Measurements from ENCODE around the gene PCK2.
A peak's percentile ranks its signal among the peaks of the same experiment; 100 is the strongest.

Gene PCK2

GRCh38 chr14:24085215-24085614, 8.9 kb upstream of the PCK2 start:
- peak; percentile 92 for FAIRE-seq
- no peak for DNase-seq (ENCODE audit: insufficient read length, low spot score)
- TF ChIP-seq CTCF (IDR thresholded peaks at IDR 0.05; ENCODE audit: insufficient read depth, missing control alignments) = no peak

- DNase-seq (ENCODE audit: insufficient read length, low spot score) = no peak
- no peak for TF ChIP-seq CTCF (IDR thresholded peaks at IDR 0.05; ENCODE audit: insufficient read depth, missing control alignments)
- FAIRE-seq = peak; percentile 21
These were observed 7.7 kb upstream of the PCK2 start for GRCh38 chr14:24086193-24086955.

GRCh38 chr14:24087004-24087403, 7.1 kb upstream of the PCK2 start:
- DNase-seq (ENCODE audit: insufficient read length, low spot score) (no peak), FAIRE-seq (no peak)
- TF ChIP-seq CTCF (IDR thresholded peaks at IDR 0.05; ENCODE audit: insufficient read depth, missing control alignments) = no peak

GRCh38 chr14:24088095-24088494, 6.0 kb upstream of the PCK2 start:
- no peak for TF ChIP-seq CTCF (IDR thresholded peaks at IDR 0.05; ENCODE audit: insufficient read depth, missing control alignments)
- FAIRE-seq (no peak), DNase-seq (ENCODE audit: insufficient read length, low spot score) (no peak)

- DNase-seq (ENCODE audit: insufficient read length, low spot score) = no peak
- no peak for FAIRE-seq
- TF ChIP-seq CTCF (IDR thresholded peaks at IDR 0.05; ENCODE audit: insufficient read depth, missing control alignments) = no peak
These were observed 4.2 kb upstream of the PCK2 start for GRCh38 chr14:24089890-24090289.

GRCh38 chr14:24092110-24092504, 2.0 kb upstream of the PCK2 start:
- no peak for FAIRE-seq
- DNase-seq (ENCODE audit: insufficient read length, low spot score) = no peak
- TF ChIP-seq CTCF (IDR thresholded peaks at IDR 0.05; ENCODE audit: insufficient read depth, missing control alignments) = no peak

GRCh38 chr14:24092505-24093206, 1.5 kb upstream of the PCK2 start:
- FAIRE-seq = no peak
- TF ChIP-seq CTCF (IDR thresholded peaks at IDR 0.05; ENCODE audit: insufficient read depth, missing control alignments) = no peak
- DNase-seq (ENCODE audit: insufficient read length, low spot score) = no peak
